Measurements from ENCODE around the gene SLC25A21. TPM values are rescaled to one million over a fixed set of nuclear protein-coding genes. Genes with fewer than 3 reads are reported as not detected.

Gene SLC25A21
- total and polyA plus RNA-seq, 2 of the 13 experiments (the other 11 are each of a cell fraction or from before 2014, with no cell fraction given) = 1.9 to 2.9 TPM

DNA sequence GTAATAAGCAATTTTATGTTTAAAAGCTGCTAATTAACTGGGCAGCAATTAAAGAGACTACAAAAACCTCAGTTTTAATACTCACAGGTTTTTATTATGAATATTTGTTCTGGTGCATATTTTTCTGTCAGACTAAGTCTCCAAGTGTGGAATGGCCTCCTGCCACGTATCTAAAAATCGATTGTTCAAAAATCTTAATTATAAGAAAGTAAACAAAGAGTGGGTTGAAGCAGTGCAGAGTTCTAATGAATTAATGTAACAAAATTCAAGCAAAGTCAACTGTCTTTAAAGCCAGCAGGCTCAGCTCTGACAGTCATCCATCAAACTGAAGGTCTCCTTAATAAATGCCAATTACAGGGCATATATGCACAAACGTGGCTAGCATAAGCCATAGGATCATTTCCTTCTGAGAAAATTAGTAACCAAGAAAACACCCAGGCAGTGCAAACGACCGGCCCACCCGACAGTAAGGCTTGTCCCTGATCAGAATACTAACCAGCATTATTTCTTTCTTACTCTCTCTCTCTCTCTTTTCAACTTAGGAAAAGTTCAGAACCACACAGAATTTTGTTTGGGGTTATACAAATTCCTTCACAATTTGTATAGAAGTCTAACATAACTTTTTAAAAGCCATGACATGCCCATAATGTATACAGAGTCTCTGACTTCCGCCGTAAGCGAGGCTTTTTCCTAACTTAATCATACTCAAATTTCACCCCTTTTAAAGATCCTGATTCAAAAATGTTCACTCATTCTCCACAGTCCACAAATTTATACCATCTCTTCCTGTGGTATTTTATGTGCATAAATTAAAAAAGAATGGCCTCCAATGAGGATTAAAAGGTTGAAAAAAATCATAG is 83.8 kb downstream of the SLC25A21 start:
- no peaks in the 10 kb centered on the region for H3K27me3 ChIP-seq (ENCODE audit: control insufficient read depth in 1 of 2, insufficient read depth in 2 of 2, low read length in 2 of 2)

DNA sequence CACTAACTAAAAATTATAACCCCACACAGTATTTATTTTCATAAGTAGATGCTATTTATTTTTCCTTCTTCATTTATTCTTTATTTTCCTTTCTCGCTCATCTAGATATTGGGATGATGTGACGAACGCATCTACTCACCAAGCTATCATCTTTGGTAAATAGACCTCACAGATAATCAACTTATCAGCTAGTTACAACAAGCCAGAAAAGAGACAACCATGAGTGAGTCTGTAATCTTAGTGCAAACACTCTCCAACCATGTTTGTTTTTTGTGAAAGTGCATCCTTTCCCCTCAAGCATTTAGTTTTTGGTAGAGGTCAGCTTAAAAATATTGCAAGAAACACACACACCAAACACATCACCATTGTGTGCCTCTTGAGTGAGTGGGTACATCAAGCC is 84.9 kb downstream of the SLC25A21 start:
- ChIA-PET POLR2A (no interaction called here), CTCF (ENCODE audit: low intra/inter-chr PET ratio, low total read pairs) (no interaction called here)
- H3K9me3 ChIP-seq (ENCODE audit: low read length) = no peaks in the 10 kb centered on the region
- no peak overlapping the region for H3K4me2 ChIP-seq (ENCODE audit: low read depth, low read length)
- FAIRE-seq = no peak
- no peaks in the 10 kb centered on the region for H4K20me1 ChIP-seq (ENCODE audit: insufficient read depth, low read length)
- 31% methylated on average over 3 of the region's 3 CpGs for WGBS (ENCODE audit: low lambda C conversion rate)
- no peak for DNase-seq (ENCODE audit: low spot score)
- BruUV-seq (replicated peaks) = no TSS peak
- H3K79me2 ChIP-seq (ENCODE audit: insufficient read depth, low read length) = no peaks in the 10 kb centered on the region
- no peak overlapping the region for H3K4me3 ChIP-seq (replicated peaks in 1 of 3; ENCODE audit: insufficient read depth in 1 of 3, low read depth in 2 of 3, low read length in 3 of 3)
- H3K27ac ChIP-seq (ENCODE audit: extremely low read length, insufficient read depth, low read length) = no peak overlapping the region
- in situ Hi-C loops (cut with HindIII; ENCODE audit: extremely low pct_ligation_motif_present, low pct_unique_long_range_greater_than_20kb) (no loop called here), intact Hi-C loops (cut with micrococcal nuclease; ENCODE audit: unreplicated experiment) (no loop called here)
- no peaks in the 10 kb centered on the region for H3K36me3 ChIP-seq (replicated peaks in 1 of 2; ENCODE audit: control insufficient read depth in 1 of 2, insufficient read depth in 2 of 2, low read length in 2 of 2)
- H3K27me3 ChIP-seq (ENCODE audit: control insufficient read depth in 1 of 2, insufficient read depth in 2 of 2, low read length in 2 of 2) = no peaks in the 10 kb centered on the region
- H2AFZ ChIP-seq (ENCODE audit: low read length) = no peak overlapping the region
- no peaks in the 10 kb centered on the region for H3K4me1 ChIP-seq (ENCODE audit: insufficient read depth, low read length)
- no peak overlapping the region for H3K9ac ChIP-seq (ENCODE audit: insufficient read depth, low read depth, low read length)
- ATAC-seq = no peak
- TF ChIP-seq MAFF (IDR thresholded peaks at IDR 0.05; ENCODE audit: low read depth, low read length) = no peak
- no peak for TF ChIP-seq SETDB1 (CRISPR knock-in tag; IDR thresholded peaks at IDR 0.05; ENCODE audit: borderline replicate concordance)
- TF ChIP-seq NCOR1 (IDR thresholded peaks at IDR 0.05; ENCODE audit: borderline replicate concordance, low read length) = no peak
- TF ChIP-seq GABPA (IDR thresholded peaks at IDR 0.05; ENCODE audit: low read depth, low read length) = no peak
- no peak for TF ChIP-seq GABPA (CRISPR knock-in tag; IDR thresholded peaks at IDR 0.05; ENCODE audit: low read depth)
- TF ChIP-seq HDAC6 (IDR thresholded peaks at IDR 0.05; ENCODE audit: low read depth, low read length) = no peak
- TF ChIP-seq, protein P1, sequence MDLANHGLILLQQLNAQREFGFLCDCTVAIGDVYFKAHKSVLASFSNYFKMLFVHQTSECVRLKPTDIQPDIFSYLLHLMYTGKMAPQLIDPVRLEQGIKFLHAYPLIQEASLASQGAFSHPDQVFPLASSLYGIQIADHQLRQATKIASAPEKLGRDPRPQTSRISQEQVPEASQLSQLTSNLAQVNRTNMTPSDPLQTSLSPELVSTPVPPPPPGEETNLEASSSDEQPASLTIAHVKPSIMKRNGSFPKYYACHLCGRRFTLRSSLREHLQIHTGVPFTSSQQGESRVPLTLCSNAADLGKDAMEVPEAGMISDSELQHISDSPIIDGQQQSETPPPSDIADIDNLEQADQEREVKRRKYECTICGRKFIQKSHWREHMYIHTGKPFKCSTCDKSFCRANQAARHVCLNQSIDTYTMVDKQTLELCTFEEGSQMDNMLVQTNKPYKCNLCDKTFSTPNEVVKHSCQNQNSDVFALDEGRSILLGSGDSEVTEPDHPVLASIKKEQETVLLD (CRISPR knock-in tag; IDR thresholded peaks at IDR 0.05; ENCODE audit: low read depth) = no peak
- TF ChIP-seq NFE2L1 (CRISPR knock-in tag; IDR thresholded peaks at IDR 0.05; ENCODE audit: borderline replicate concordance) = no peak
- TF ChIP-seq KMT2A (CRISPR knock-in tag; IDR thresholded peaks at IDR 0.05) = no peak
- no peak for TF ChIP-seq STAG1 (CRISPR knock-in tag; IDR thresholded peaks at IDR 0.05)
- TF ChIP-seq, protein P2, sequence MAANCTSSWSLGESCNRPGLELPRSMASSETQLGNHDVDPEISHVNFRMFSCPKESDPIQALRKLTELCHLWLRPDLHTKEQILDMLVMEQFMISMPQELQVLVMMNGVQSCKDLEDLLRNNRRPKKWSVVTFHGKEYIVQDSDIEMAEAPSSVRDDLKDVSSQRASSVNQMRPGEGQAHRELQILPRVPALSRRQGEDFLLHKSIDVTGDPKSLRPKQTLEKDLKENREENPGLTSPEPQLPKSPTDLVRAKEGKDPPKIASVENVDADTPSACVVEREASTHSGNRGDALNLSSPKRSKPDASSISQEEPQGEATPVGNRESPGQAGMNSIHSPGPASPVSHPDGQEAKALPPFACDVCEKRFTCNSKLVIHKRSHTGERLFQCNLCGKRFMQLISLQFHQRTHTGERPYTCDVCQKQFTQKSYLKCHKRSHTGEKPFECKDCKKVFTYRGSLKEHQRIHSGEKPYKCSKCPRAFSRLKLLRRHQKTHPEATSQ (CRISPR knock-in tag; IDR thresholded peaks at IDR 0.05; ENCODE audit: borderline replicate concordance) = no peak

More for the DNA sequence above, 83.8 kb downstream of the SLC25A21 start:
- ChIA-PET CTCF (ENCODE audit: low intra/inter-chr PET ratio, low total read pairs) (no interaction called here), POLR2A (no interaction called here)
- Histone ChIP-seq H3K4me3 (replicated peaks in 1 of 3; ENCODE audit: insufficient read depth in 1 of 3, low read depth in 2 of 3, low read length in 3 of 3) (no peak overlapping the region), H2AFZ (ENCODE audit: low read length) (no peak overlapping the region), H3K9me3 (ENCODE audit: low read length) (no peaks in the 10 kb centered on the region), H3K4me2 (ENCODE audit: low read depth, low read length) (no peak overlapping the region), H3K27ac (ENCODE audit: extremely low read length, insufficient read depth, low read length) (no peak overlapping the region), H3K36me3 (replicated peaks in 1 of 2; ENCODE audit: control insufficient read depth in 1 of 2, insufficient read depth in 2 of 2, low read length in 2 of 2) (no peaks in the 10 kb centered on the region), H3K4me1 (ENCODE audit: insufficient read depth, low read length) (no peaks in the 10 kb centered on the region), H3K9ac (ENCODE audit: insufficient read depth, low read depth, low read length) (no peak overlapping the region), H3K79me2 (ENCODE audit: insufficient read depth, low read length) (no peaks in the 10 kb centered on the region), H4K20me1 (ENCODE audit: insufficient read depth, low read length) (no peaks in the 10 kb centered on the region)
- TF ChIP-seq CEBPB (IDR thresholded peaks at IDR 0.05; ENCODE audit: borderline replicate concordance, low read depth, low read length) (no peak), NFRKB (IDR thresholded peaks at IDR 0.05) (no peak), MIER2 (CRISPR knock-in tag; IDR thresholded peaks at IDR 0.05) (no peak), SRSF1 (optimal IDR thresholded peaks at IDR 0.05; ENCODE audit: low read depth, low read length) (no peak), TAF15 (IDR thresholded peaks at IDR 0.05; ENCODE audit: low read depth, low read length, poor library complexity, severe bottlenecking) (no peak), RELA (CRISPR knock-in tag; IDR thresholded peaks at IDR 0.05) (no peak), ZNF761 (CRISPR knock-in tag; conservative IDR thresholded peaks at IDR 0.05) (no peak), KDM4B (CRISPR knock-in tag; IDR thresholded peaks at IDR 0.05) (no peak), ZNF496 (CRISPR knock-in tag; IDR thresholded peaks at IDR 0.05; ENCODE audit: insufficient replicate concordance) (no peak)
- TF ChIP-seq, protein P3, sequence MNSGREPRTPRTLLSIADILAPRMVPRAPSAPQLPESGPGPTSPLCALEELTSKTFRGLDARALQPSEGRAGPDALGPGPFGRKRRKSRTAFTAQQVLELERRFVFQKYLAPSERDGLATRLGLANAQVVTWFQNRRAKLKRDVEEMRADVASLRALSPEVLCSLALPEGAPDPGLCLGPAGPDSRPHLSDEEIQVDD (CRISPR knock-in tag; IDR thresholded peaks at IDR 0.05; ENCODE audit: borderline replicate concordance) = no peak
- FAIRE-seq (no peak), DNase-seq (ENCODE audit: low spot score) (no peak), ATAC-seq (no peak)
- intact Hi-C loops (cut with micrococcal nuclease; ENCODE audit: unreplicated experiment) (no loop called here), in situ Hi-C loops (cut with HindIII; ENCODE audit: extremely low pct_ligation_motif_present, low pct_unique_long_range_greater_than_20kb) (no loop called here)
- BruUV-seq (replicated peaks) = no TSS peak
- 38% methylated on average over 9 of the region's 9 CpGs for WGBS (ENCODE audit: low lambda C conversion rate)
